OCI-LY3 (cell line): ENCODE data around the gene UBR1.
A peak's percentile ranks its signal among the peaks of the same experiment; 100 is the strongest.

Experiments
- H2AFZ ChIP-seq: fragments of 200-600, 300-600 bp; shearing (Covaris generic); 2 replicates; pipeline ENCODE4 v1.6.0; 2014; ENCODE audit warnings: antibody characterized with exemption, low read depth, low read length
- H3K27ac ChIP-seq: fragments of 200-600, 300-600 bp; sonication (generic); 2 replicates; pipeline ENCODE4 v1.5.1; 2014; ENCODE audit warnings: mild to moderate bottlenecking, low read length, moderate library complexity, mixed read lengths
- H3K27me3 ChIP-seq: fragments of 200-600, 300-600 bp; sonication (generic); 2 replicates; pipeline ENCODE4 v1.6.1; 2014; ENCODE audit warnings: low read depth, low read length, mixed read lengths
- H3K36me3 ChIP-seq: fragments of 200-600, 300-600 bp; sonication (generic); replicated peaks from 2 replicates; pipeline ENCODE3; 2014; ENCODE audit warnings: low read depth, low read length, mixed read lengths
- H3K4me1 ChIP-seq: fragments of 300-600, 200-600 bp; sonication (generic); 2 replicates; pipeline ENCODE4 v1.6.1; 2014; ENCODE audit warnings: low read length, mixed read lengths
- H3K4me2 ChIP-seq: fragments of 200-600, 300-600 bp; sonication (generic); 2 replicates; pipeline ENCODE4 v1.6.1; 2014; ENCODE audit warnings: low read length, mixed read lengths
- H3K4me3 ChIP-seq: fragments of 300-600, 200-600 bp; sonication (generic); 2 replicates; pipeline ENCODE4 v1.5.1; 2014; ENCODE audit warnings: antibody characterized with exemption, mild to moderate bottlenecking, low read length, moderate library complexity
- H3K79me2 ChIP-seq: fragments of 300-600, 200-600 bp; shearing (Covaris generic); 2 replicates; pipeline ENCODE4 v1.6.1; 2014; ENCODE audit warnings: mild to moderate bottlenecking, low read length, mixed read lengths
- H3K9ac ChIP-seq: fragments of 300-600, 200-600 bp; shearing (Covaris generic); 2 replicates; pipeline ENCODE4 v1.6.0; 2014; ENCODE audit warnings: mild to moderate bottlenecking, low read length, moderate library complexity
- H3K9me3 ChIP-seq: fragments of 200-600, 300-600 bp; shearing (Covaris generic); 2 replicates; pipeline ENCODE4 v1.6.1; 2014; ENCODE audit warnings: low read length, mixed read lengths; ENCODE audit not compliant: insufficient read depth
- H4K20me1 ChIP-seq: fragments of 200-600, 300-600 bp; sonication (generic); 2 replicates; pipeline ENCODE4 v1.6.1; 2016; ENCODE audit warnings: low read length, mixed read lengths; ENCODE audit not compliant: insufficient read depth
- EZH2phosphoT487 ChIP-seq: fragments of 200-600 bp; shearing (Covaris generic); IDR thresholded peaks from 2 replicates; pipeline ENCODE4 v1.6.1; 2018; ENCODE audit warnings: antibody characterized with exemption, mixed run types, low read depth
- TF ChIP-seq, protein P1 (sequence below): fragments of 200-600, 300-600 bp; sonication (generic); IDR thresholded peaks from 2 replicates; pipeline ENCODE4 v1.5.1; 2014; ENCODE audit warnings: antibody characterized with exemption, low read length, low read depth

Gene UBR1

DNA sequence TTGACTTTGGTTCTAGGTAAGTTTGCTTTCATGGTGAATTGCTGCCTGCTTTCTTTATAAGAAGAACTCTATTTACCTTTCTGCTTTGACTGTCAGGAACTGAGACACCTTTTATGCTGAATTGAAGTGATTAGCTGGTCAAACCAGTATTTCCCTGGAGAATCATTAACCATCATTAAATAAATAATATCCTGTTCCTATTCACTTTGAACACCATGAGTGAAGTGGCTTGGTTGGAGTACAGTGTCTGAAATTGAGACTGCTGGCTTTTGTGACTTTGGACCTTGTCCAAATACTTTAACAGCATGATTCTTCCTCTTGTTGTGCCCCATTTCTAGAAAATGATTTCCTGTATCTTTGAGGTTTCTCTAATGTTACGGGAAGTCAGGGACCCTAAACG is 21.9 kb upstream of the UBR1 start:
- no peaks in the 10 kb centered on the region for H3K9me3 ChIP-seq
- H3K4me2 ChIP-seq = no peak overlapping the region
- H2AFZ ChIP-seq = no peak overlapping the region
- no peaks in the 10 kb centered on the region for H3K36me3 ChIP-seq
- H4K20me1 ChIP-seq = no peaks in the 10 kb centered on the region
- TF ChIP-seq EZH2phosphoT487 = no peak
- TF ChIP-seq, protein P1, sequence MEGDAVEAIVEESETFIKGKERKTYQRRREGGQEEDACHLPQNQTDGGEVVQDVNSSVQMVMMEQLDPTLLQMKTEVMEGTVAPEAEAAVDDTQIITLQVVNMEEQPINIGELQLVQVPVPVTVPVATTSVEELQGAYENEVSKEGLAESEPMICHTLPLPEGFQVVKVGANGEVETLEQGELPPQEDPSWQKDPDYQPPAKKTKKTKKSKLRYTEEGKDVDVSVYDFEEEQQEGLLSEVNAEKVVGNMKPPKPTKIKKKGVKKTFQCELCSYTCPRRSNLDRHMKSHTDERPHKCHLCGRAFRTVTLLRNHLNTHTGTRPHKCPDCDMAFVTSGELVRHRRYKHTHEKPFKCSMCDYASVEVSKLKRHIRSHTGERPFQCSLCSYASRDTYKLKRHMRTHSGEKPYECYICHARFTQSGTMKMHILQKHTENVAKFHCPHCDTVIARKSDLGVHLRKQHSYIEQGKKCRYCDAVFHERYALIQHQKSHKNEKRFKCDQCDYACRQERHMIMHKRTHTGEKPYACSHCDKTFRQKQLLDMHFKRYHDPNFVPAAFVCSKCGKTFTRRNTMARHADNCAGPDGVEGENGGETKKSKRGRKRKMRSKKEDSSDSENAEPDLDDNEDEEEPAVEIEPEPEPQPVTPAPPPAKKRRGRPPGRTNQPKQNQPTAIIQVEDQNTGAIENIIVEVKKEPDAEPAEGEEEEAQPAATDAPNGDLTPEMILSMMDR = no peak
- H3K27ac ChIP-seq = no peak overlapping the region
- H3K9ac ChIP-seq = no peak overlapping the region
- H3K4me1 ChIP-seq = peaks cover 13% of the 10 kb centered on the region
- H3K4me3 ChIP-seq = no peak overlapping the region
- H3K79me2 ChIP-seq = no peaks in the 10 kb centered on the region
- no peaks in the 10 kb centered on the region for H3K27me3 ChIP-seq

DNA sequence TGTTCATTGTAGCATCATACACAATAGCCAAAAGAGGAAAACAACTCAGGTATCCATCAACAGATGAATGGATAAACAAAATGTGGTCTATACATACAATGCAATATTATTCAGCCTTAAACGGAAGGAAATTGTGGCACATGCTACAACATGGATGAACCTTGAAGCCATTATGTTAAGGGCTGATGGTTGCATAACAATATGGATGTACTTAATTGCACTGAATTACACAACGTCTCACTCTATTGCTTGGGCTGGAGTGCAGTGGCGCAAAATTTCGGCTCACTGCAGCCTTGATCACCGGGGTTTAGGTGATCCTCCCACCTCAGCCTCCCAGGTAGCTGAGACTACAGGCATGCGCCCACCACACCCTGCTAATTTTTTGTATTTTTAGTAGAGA is 20.5 kb upstream of the UBR1 start:
- no peak overlapping the region for H3K27ac ChIP-seq
- peaks cover 12% of the 10 kb centered on the region for H3K4me1 ChIP-seq
- H3K9me3 ChIP-seq = no peaks in the 10 kb centered on the region
- no peak overlapping the region for H2AFZ ChIP-seq
- H3K36me3 ChIP-seq = no peaks in the 10 kb centered on the region
- no peaks in the 10 kb centered on the region for H3K79me2 ChIP-seq
- H3K4me3 ChIP-seq = no peak overlapping the region
- TF ChIP-seq EZH2phosphoT487 = no peak
- TF ChIP-seq, protein P1 = no peak
- H3K9ac ChIP-seq = no peak overlapping the region
- H3K27me3 ChIP-seq = peaks cover 7% of the 10 kb centered on the region
- H4K20me1 ChIP-seq = no peaks in the 10 kb centered on the region
- no peak overlapping the region for H3K4me2 ChIP-seq

DNA sequence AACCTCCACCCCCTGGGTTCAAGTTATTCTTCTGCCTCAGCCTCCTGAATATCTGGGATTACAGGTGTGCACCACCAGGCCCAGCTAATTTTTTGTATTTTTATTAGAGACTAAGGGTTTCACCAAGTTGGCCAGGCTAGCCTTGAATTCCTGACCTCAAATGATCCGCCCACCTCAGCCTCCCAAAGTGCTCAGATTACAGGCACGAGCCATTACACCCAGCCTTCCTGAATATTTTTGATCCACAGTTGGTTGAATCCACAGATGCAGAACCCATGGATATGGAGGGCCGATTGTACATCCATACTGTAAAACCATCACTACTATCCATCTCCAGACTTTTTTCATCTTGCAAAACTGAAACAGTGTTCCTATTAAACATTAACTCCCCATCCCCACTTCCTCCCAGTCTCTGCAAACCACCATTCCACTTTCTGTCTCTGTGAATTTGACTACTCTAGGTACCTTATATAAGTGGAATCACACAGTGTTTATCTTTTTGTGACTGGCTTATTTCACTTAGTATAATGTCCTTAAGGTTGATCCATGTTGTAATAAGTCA is 19.3 kb upstream of the UBR1 start:
- no peak overlapping the region for H3K27ac ChIP-seq
- H3K4me2 ChIP-seq = peak overlapping the region; percentile 21
- H3K79me2 ChIP-seq = no peaks in the 10 kb centered on the region
- H3K36me3 ChIP-seq = no peaks in the 10 kb centered on the region
- TF ChIP-seq, protein P1 = no peak
- no peak for TF ChIP-seq EZH2phosphoT487
- no peak overlapping the region for H2AFZ ChIP-seq
- H3K9me3 ChIP-seq = no peaks in the 10 kb centered on the region
- no peak overlapping the region for H3K9ac ChIP-seq
- no peaks in the 10 kb centered on the region for H4K20me1 ChIP-seq
- peaks cover 12% of the 10 kb centered on the region for H3K4me1 ChIP-seq
- no peak overlapping the region for H3K4me3 ChIP-seq
- peaks cover 7% of the 10 kb centered on the region for H3K27me3 ChIP-seq

DNA sequence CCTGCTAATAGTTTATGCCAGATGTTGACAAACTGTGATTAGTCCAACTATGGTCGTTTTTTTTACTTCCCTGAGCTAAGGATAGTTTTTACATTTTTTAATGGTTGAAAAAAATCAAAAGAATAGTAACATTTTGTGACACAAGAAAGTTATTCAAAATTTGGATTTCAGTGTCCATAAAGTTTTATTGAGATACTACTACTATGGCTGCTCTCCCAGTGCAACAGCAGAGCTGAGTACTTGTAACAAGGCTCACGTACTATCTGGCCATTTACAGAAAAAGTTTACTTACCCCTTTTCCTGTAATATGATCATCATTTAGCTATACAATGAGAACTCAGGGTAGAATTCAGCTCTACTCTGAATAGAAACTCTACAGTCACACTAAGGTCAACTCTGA is 16.0 kb upstream of the UBR1 start:
- Histone ChIP-seq H3K27ac (no peak overlapping the region), H4K20me1 (no peaks in the 10 kb centered on the region), H3K4me1 (peaks cover 26% of the 10 kb centered on the region), H3K27me3 (peaks cover 7% of the 10 kb centered on the region), H3K9me3 (no peaks in the 10 kb centered on the region), H3K4me2 (0 out of 2 replicates have a peak overlapping the region, but pooled peaks have one; percentile 86), H2AFZ (no peak overlapping the region), H3K36me3 (no peaks in the 10 kb centered on the region), H3K79me2 (no peaks in the 10 kb centered on the region), H3K4me3 (no peak overlapping the region), H3K9ac (no peak overlapping the region)
- TF ChIP-seq, protein P1 = no peak
- TF ChIP-seq EZH2phosphoT487 = no peak
